GM18858 (cell line): Measurements from ENCODE around the gene TAS1R3.

Source experiments
- ATAC-seq: cut with Tn5 transposase; IDR thresholded peaks from one replicate; pipeline ENCODE4 v1.9.1; 2021; ENCODE audit not compliant: unreplicated experiment

Gene TAS1R3

DNA sequence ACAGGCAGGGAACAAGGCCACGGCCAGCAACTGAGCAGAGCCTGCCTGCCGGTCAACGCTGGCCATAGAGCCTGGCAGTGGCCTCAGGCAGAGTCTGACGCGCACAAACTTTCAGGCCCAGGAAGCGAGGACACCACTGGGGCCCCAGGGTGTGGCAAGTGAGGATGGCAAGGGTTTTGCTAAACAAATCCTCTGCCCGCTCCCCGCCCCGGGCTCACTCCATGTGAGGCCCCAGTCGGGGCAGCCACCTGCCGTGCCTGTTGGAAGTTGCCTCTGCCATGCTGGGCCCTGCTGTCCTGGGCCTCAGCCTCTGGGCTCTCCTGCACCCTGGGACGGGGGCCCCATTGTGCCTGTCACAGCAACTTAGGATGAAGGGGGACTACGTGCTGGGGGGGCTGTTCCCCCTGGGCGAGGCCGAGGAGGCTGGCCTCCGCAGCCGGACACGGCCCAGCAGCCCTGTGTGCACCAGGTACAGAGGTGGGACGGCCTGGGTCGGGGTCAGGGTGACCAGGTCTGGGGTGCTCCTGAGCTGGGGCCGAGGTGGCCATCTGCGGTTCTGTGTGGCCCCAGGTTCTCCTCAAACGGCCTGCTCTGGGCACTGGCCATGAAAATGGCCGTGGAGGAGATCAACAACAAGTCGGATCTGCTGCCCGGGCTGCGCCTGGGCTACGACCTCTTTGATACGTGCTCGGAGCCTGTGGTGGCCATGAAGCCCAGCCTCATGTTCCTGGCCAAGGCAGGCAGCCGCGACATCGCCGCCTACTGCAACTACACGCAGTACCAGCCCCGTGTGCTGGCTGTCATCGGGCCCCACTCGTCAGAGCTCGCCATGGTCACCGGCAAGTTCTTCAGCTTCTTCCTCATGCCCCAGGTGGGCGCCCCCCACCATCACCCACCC, at the start of gene TAS1R3:
Gene TAS1R3, plus strand, starts transcription at position 213 of the 898 bp plus-strand sequence. Its CDS starts 66 bp downstream, at position 279.
- no peak for ATAC-seq

DNA sequence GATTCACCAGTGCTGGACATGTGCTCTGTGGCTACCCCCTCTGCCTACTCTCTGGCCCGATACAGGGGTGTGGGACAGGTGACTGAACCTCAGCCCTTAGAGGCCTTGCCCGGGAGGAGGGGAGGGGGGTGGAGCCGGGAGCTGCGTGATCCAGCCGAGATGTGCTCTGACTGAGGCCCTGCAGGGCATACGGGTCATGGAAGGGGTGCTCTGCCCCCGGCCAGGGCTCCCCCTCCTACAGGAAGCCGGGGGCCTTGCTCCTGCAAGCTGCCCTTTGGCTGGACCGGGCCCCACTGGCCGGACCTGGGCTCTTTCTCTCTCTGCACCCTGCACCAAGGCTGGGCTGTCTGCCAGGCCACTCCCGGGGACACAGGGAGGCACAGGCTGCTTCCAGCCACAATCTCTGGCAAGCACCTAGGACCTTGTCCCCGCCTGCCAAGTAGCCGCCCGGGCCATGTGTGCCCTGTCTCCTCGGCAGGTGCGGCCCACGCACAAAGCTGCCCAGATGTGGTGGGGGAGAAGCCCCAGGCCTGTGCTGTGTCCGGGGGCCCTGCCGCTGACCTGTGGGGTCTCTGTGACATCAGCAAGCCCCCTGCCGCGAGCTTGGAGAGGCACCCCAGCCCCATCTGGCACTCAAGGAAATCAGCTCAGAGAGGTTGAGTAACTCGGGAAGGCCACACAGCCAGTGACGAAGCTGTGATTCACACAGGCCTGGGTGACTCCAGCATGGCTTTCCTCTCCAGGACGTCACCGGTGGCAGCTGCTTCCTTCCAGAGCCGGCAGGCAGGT, 49.4 kb upstream of the TAS1R3 start:
- ATAC-seq, result no peak

DNA sequence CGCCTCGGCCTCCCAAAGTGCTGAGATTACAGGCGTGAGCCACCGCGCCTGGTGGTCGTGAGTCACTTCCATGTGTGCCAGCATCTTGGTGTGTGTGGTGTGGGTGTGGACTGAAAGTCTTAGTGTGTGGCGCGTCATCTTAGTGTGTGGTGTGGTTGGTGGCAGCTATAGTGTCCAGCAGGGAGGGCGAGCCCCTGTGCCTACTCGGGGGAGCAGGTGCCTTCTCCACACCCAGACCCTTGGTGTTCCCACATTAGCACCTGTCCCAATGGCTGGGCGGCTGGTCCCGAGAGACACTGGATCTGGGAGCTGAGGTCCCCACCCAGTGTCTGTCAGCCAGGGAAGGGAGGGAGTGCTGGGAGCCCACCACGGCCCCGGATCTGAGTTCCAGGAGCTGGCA, 48.1 kb upstream of the TAS1R3 start:
- no peak for ATAC-seq

DNA sequence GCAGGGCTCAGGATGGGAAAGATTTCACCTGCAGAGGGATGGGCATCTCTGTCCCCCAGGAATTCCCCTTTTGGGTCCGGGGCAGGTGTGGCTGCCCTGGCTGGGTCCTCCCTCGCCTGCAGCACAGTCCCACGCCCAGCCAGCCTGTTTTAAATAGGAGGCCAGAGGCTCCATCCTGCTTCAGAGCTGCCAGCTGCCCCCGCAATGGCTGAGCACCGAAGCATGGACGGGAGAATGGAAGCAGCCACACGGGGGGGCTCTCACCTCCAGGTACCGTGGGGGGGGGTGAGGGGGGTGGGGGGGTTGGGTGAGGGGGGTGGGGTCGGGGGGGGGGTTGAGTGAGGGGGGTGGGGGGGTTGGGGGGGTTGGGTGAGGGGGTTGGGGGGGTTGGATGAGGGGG, 47.3 kb upstream of the TAS1R3 start:
- no peak for ATAC-seq

DNA sequence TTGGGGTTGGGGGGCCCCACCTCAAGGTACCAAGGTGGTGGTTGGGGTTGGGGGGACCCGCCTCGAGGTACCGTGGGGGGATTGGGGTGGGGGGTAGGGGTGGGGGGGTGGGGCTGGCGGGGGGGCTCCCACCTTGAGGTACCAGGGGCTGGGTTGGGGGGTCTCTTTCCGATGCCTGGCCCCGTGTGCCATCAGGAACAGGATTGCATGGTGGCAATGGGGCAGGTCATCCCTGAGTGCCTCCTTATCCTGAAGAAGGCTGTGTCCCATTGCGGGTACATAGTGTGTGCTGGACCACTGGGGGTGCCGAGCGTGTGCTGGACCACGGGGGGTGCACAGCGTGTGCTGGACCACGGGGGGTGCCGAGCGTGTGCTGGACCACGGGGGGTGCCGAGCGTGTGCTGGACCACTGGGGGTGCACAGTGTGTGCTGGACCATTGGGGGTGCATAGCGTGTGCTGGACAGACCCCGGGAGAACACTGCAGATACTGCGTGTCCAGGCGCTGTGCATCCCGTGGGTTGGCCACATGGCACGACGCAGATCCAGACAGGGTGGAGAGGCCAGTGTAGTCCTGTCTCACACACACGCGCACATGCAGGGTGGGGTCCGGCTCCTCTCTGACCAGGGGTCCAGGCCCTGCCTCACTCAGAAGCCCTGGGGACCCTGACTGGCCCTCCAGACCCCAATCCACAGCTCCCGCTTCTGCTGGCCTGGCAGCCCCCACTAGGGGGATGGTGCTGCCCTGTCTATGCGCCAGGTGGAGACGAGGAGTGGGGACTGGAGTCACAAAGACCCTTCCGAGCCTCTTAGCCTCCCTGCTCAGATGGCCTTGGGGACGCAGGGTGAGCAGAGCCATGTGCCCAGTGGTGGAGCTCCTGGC, 46.6 kb upstream of the TAS1R3 start:
- ATAC-seq, result no peak

DNA sequence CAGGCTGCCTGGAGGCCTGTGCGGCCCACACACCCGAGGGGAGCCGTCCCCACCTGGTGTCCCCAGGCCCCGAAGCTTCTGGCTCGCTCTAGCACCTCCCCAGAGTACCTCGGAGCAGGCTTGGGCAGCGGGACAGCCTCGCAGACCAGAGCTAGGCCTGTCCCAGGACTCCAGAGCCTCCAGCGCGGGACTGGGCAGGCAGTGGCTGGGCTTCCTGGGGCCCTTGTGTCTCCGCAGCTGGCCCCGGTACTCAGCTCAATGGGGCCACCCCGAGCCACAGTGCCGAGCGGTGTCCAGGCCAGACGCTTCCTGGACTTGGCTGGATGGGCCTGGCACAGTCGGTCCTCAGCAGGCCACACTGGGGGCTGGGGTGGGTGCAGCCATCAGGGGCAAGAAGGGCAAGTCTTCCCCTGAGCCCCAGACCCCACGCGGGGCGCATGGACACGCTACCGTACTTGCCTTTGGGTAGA, 45.9 kb upstream of the TAS1R3 start:
- no peak for ATAC-seq

DNA sequence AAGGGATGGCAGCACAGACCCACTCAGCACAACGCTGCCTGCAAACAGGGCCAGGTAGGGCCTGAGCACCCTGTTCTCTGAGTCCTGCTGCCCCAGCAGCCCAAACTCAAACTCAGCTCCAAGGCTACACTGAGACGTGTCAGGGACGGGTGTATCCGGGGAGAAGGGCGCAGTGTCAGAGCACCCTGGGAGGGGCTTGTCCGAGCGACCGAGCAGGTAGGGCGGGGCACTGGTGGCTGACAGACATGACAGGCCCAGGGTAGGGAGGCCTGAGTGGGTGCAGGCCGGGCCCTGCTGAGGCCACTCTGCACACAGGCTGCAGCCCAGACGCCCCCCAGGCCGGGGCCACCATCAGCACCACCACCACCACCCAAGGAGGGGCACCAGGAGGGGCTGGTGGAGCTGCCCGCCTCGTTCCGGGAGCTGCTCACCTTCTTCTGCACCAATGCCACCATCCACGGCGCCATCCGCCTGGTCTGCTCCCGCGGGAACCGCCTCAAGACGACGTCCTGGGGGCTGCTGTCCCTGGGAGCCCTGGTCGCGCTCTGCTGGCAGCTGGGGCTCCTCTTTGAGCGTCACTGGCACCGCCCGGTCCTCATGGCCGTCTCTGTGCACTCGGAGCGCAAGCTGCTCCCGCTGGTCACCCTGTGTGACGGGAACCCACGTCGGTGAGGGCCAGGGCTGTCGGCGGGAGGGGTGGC, 45.3 kb upstream of the TAS1R3 start:
- no peak for ATAC-seq

DNA sequence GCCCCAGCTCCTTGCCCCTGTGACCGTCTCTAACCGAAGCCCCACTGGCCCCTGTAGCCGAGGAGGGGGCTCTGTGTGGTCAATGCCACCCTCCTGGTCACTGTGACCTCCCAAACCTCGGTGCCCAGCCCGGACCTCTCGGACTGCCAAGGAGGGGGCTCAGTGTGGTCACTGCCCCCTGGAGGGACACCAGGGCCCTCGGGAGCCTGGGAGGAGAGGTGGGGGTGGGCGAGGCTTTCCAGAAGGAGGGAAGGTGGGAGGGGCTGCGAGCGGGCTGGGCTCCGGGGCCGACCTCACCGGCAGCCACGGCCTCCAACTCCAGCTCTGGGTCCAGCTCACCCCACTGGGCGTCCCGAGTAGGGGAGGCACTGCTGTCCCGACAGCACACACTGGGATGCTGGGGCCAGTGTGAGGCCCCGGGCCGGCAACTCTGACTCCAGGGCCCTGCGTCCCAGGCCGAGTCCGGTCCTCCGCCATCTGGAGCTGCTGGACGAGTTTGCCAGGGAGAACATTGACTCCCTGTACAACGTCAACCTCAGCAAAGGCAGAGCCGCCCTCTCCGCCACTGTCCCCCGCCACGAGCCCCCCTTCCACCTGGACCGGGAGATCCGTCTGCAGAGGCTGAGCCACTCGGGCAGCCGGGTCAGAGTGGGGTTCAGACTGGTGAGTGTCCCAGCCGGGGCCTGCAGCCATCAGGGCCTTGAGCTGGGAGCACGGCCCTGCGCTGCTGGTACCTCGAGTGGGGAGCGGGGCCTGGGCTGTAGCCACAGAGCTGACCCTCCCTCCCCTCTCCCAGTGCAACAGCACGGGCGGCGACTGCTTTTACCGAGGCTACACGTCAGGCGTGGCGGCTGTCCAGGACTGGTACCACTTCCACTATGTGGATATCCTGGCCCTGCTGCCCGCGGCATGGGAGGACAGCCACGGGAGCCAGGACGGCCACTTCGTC, 44.5 kb upstream of the TAS1R3 start:
- no peak for ATAC-seq

DNA sequence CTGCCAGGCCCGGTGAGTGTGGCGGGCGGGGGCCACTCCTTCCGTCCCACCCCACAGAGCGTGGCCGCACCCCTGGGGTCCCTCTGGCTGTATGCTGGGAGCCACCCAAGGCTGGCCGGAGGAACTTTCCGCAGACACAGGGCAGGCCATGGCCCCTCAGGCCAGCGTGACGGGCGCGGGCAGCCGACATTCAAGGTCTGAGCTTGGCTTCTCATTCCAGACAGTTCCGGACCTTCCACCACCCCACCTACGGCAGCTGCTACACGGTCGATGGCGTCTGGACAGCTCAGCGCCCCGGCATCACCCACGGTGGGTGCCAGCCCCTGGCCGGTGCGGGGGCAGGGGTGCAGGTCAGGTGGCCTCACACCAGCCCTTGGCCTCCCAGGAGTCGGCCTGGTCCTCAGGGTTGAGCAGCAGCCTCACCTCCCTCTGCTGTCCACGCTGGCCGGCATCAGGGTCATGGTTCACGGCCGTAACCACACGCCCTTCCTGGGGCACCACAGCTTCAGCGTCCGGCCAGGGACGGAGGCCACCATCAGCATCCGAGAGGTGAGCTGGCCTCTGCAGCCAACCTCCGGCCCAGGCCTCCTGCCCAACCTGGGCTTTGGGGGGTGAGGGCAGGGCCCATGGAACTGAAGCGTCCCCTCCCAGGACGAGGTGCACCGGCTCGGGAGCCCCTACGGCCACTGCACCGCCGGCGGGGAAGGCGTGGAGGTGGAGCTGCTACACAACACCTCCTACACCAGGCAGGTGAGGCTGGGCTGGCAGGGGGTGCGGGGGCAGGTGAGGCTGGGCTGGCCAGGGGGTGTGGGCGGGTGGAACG, 43.6 kb upstream of the TAS1R3 start:
- ATAC-seq, result no peak

DNA sequence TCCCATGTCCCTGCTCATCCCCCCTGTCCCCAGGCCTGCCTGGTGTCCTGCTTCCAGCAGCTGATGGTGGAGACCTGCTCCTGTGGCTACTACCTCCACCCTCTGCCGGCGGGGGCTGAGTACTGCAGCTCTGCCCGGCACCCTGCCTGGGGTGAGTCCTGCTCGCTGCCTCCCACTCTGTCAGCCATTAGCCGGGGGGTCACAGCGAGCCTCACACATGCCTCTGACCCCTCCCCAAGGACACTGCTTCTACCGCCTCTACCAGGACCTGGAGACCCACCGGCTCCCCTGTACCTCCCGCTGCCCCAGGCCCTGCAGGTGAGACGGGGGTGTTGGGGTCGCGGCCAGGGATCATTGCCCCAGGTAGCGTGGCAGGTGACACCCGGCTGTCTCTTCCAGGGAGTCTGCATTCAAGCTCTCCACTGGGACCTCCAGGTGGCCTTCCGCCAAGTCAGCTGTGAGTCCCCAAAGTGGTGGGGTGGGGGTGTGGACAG, 40.8 kb upstream of the TAS1R3 start:
- ATAC-seq, result no peak

DNA sequence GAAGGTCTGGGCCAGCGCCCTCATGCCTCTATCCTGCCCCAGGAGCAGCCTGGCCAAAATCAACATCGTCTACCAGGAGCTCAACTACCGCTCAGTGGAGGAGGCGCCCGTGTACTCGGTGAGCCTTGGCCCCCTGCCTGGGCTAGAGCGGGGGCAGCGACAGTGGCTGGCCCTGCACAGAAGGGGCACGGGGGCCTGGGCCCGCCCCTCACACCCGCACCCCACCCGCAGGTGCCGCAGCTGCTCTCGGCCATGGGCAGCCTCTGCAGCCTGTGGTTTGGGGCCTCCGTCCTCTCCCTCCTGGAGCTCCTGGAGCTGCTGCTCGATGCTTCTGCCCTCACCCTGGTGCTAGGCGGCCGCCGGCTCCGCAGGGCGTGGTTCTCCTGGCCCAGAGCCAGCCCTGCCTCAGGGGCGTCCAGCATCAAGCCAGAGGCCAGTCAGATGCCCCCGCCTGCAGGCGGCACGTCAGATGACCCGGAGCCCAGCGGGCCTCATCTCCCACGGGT, 40.0 kb upstream of the TAS1R3 start:
- ATAC-seq, result no peak

DNA sequence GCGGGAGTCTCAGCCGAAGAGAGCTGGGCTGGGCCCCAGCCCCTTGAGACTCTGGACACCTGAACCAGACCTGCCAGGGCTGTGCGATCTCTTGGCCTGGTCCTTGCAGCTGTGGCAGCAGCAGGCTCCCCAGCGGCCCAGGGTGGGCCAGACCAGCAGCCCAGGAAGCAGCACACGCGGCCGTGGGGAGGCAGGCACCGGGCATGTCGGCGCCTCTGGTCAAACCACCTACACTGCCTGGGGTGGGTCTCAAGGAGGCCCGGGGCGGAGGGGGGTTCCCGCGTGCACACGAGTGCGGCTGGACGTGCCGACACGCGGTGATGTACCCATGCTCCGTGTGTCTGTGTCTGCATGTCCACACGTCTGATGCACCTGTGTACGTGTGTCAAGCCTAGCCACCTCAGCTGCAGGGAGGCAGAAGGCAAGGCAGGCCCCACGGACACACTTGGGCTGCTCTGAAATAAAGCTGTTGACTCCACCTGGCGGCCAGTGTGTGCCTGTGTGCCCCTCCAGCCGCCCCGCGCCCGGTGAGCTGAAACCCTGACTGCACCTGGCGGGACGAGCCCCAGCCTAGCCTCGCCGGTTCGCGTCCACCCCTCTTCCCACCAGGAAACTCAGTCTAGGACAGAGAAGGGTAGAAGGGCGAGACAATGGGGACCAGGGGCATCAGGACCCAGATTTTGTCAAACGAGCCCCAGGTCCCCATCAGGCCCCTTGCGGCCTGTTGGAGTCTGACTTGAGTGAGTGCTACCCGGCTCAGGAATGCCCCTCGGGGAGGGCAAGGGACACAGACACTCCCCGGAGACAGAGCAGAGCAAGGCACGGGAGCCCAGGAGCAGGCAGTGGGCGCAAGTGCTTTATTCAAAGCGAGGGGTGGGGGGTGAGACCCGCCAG, 39.3 kb upstream of the TAS1R3 start:
- ATAC-seq, result no peak

DNA sequence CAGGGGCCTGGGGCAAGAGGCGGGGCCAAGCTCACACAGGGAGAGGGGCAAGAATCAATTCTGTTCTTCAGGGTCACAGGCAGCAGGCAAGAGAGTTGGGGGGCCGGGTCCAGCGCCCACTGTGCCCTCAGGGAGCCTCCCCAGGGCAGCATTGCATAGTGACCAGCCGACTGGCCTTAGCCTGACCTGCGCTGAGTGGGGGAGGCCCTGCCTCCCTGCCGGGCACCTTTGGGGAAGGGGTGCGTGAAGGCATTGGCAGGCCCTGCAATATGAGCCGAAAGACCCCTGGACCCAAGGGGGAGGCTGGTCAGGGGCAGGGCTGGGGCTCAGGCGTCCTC, 38.7 kb upstream of the TAS1R3 start:
- ATAC-seq, result no peak

DNA sequence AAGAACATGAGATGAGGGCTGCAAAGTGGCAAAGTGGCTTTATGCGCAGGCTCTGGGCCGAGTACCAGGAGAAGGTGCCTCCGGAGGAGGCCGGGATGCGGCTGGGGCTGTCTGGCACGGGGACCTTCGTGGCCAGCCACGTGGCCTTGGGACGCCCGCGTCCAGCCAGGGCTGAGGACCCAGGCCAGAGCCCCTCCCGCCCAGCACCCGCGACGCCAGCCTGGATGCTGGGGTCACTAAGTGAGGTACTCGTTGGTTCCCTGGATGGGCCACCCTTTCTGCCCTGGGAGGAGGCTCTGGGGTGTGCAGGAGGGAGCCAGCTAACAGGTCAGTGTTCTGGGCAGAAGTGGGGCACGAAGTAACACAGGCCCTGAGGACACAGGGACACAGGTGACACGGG, 38.2 kb upstream of the TAS1R3 start:
- ATAC-seq, result no peak

DNA sequence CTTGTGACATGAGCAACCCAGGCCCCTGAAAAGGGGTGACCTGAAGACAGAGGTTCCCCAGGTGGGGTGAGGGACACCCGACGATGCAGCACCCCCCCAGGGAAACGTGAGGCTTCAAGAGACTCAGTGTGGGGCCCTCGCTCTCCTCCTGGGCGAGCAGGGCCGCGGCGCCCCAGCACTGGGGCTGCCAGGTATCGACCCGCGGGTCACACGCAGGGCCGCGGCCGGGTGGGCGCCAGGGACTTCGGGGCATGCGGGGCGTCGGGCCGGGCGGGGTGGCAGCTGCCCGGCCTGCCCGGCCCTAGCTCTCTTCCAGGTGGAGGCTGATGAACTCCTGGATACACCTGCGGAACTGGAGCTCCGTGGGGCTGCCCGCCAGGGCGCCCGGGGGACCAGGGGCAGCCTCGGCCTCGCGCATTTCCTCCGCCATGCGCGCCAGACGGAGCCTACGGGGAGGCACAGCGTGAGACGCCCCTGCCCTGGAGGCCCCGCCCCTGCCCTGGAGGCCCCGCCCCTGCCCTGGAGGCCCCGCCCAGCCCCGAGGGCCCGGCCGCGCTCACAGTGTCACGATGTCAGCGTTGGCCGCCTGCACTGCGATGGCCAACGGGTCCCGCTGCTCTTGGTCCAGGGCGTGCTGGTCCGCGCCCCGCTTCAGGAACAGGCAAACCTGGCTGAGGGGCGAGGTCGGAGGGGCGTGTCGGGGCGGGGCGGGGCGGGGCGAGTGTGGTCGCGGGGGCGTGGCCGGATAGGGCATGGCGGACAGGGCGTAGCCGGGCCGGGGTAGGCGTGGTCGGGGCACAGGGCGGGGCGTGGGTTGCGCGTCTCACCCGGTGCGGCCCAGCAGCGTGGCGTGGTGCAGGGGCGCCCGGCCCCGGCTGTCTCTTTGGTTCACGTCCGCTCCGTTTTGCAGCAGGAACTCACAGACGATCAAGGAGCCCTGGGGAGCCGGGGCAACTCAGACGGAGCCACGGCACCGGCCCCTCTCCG, 37.5 kb upstream of the TAS1R3 start:
- no peak for ATAC-seq
